NCI-H2227 (cell line): ENCODE measurements around the gene TRNAU1AP.
"Not testable (repeated sequence)": the region's sequence is repeated elsewhere in the genome, so short reads cannot be mapped to it uniquely, and the experiment has no call there.

Source experiments
- DNase-seq: peaks from one replicate; lab custom pipeline; 2025; ENCODE audit not compliant: unreplicated experiment; lab: John Stamatoyannopoulos, UW

The TRNAU1AP gene

DNA sequence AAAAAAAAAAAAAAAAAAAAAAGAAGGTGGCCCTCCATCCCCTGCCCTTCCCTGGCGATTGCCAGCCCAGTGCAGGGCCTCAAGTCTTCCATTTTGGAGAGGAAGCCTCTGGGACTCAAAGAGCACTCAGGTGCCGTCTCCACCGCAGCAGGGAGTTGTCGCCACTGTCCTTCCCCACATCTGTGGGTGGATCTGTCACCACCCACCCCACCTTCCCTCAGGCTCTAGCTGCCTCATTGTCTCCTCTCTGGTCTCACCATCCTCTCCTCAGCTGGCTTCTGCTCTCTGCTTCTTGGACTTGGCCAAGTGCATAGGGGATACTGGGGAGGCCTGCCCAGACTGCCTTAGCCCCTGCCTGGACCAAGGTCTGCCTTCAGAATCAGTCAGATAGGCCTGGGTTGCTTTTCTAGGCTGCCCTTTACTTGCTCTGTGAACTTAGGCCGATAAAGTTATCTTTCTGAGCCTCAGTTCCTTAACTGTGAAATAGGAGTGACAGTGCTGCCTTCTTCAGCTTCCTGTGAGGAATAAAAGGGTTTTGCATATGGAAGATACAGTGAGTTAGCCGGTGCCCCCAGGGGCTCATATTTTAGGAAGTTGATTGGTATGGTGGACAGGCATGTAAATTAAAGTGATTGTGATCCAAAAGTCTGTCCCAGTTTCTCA is 31.3 kb upstream of the TRNAU1AP start:
- no peak for DNase-seq

DNA sequence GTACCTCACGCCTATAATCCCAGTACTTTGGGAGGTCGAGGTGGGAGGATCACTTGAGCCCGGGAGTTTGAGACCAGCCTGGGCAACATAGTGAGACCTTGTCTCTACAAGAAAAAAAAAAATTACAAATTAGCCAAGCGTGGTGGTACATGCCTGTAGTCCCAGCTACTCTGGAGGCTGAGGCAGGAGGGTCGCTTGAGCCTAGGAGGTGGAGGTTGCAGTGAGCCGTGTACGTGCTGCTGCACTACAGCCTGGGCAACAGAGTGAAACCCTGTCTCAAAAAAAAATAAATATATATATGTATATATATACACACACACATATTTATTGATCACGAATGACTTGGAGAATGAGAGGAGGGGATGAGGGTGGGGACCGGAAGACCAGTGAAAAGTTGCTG is 30.3 kb upstream of the TRNAU1AP start:
- not testable (repeated sequence) for DNase-seq

- not testable (repeated sequence) for DNase-seq
Measured at GRCh38 chr1:28525002-28525642, 27.8 kb upstream of the TRNAU1AP start.

GRCh38 chr1:28526886-28527285 is 26.0 kb upstream of the TRNAU1AP start:
- DNase-seq: no peak

DNA sequence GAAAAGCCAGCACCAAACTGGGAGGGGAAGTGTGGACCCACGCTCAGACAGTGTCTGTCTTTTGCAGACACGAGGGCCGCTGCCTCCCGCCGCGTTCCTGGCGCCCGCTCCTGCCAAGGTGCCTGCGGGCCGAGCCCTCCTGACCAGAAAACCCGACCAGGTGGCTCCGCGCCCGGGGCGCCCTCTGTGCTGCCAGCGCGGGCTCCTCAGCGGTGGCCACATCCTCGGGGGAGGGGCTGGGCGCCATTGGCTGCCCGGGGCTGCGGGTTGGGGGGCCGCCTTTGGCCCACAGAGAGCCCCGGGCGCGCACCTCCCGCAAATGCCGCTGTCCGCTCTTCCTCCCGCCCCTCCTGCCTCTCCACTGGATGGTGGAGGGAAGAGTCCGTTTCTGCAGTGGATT is 22.4 kb upstream of the TRNAU1AP start:
- no peak for DNase-seq

- no peak for DNase-seq
Measured at GRCh38 chr1:28534671-28535070, 18.2 kb upstream of the TRNAU1AP start.

- no peak for DNase-seq
Measured at GRCh38 chr1:28535180-28535579, 17.7 kb upstream of the TRNAU1AP start.

DNA sequence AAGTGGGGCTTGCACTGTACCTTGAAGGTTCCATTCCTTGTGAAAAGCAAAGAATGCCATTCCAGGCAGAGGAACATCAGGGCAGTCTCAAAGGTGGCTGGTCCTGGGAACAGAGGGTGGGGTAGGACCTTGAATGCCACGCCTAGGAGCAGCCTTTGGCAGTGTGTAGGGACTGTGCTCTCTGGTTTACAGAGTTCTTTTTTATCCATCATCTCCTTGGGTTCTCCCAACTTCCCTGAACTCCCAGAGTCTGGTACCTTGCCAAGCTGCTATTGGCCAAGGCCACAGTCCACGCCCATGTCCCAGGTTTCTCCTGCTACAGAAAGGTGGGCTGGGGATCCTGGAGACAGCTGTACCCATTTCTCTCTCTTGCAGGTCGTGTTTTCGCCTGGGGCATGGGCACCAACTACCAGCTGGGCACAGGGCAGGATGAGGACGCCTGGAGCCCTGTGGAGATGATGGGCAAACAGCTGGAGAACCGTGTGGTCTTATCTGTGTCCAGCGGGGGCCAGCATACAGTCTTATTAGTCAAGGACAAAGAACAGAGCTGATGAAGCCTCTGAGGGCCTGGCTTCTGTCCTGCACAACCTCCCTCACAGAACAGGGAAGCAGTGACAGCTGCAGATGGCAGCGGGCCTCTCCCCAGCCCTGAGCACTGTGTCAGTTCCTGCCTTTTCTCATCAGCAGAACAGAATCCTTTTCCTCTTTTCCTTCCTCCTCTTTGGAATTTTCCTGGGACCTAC is 15.3 kb upstream of the TRNAU1AP start:
- DNase-seq: no peak

DNA sequence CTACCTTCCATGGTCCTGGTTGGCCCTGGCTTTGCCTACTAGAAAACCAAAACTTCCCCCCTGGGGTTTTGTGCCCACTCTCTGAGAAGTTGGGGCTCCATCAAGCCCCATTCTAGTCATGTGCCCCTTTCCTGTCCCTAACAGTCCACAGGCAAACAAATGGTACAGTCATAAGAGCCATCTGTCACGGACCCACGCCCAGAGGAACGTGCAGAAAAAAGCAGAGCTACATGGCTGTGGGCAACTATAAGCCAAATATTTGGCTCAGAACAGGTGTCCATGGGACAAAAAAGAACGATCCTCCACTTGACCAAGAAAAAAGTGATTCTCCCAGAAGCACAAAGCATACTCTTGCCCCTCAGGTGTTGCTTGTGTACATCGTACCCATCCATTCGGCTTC is 14.6 kb upstream of the TRNAU1AP start:
- no peak for DNase-seq

GRCh38 chr1:28540651-28541050 is 12.2 kb upstream of the TRNAU1AP start:
- no peak for DNase-seq

- not testable (repeated sequence) for DNase-seq
Measured at GRCh38 chr1:28541414-28542015, 11.4 kb upstream of the TRNAU1AP start.

DNA sequence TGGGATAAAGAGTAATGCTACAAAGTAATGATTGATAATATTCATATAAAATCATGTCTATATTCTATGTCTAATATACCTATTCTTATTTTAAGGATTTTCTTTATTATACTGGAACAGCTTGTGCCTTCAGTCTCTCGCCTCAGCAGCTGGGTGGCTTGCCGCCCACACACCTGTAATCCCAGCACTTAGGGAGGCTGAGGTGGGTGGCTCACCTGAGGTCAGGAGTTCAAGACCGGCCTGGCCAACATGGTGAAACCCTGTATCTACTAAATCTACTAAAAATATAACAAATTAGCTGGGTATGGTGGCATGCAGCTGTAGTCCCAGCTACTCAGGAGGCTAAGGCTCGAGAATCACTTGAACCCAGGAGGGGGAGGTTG is 7.6 kb upstream of the TRNAU1AP start:
- no peak for DNase-seq

DNA sequence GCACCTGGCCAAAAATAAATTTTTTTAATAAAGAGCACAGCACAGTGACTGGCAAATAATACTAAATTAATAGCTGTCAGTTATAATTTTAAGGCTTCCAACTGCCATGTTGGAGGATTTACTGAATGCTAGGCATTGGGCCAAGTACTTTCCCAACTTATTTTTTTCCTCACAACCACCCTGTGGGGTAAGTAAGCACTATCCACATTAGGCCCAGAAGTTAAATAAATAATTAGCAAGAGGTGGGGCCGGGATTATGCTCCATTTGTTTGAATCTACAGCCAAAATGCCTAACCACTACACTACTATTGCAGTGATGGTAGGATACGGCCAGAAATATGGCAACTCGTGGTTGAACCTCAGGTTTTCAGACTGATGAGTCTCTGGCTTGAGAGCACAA is 4.6 kb upstream of the TRNAU1AP start:
- DNase-seq: no peak

GRCh38 chr1:28551381-28551780 is 1.5 kb upstream of the TRNAU1AP start:
- DNase-seq: no peak

- no peak for DNase-seq
Measured at GRCh38 chr1:28560886-28561285, 8.0 kb downstream of the TRNAU1AP start.

DNA sequence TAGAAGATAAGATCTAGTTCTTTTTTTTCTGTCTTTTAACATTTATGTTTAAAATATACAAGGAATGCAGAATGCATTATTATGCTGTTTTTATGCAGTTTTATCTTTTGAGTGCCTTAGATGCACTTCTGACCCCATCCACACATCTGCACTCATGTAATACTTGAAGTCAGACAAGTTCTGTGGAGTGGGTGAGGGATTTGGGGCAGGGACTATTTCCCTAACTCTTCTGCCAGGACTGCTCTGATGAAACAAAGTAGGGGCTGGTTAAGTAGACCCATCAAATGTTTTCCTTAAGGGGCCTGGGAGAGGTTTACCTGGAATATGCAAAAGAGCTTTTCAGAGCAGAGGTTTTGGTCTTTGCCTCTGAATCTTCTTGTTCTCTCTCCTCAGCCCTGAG is 11.4 kb downstream of the TRNAU1AP start:
- DNase-seq: no peak

GRCh38 chr1:28565040-28565439 is 12.2 kb downstream of the TRNAU1AP start:
- no peak for DNase-seq

DNA sequence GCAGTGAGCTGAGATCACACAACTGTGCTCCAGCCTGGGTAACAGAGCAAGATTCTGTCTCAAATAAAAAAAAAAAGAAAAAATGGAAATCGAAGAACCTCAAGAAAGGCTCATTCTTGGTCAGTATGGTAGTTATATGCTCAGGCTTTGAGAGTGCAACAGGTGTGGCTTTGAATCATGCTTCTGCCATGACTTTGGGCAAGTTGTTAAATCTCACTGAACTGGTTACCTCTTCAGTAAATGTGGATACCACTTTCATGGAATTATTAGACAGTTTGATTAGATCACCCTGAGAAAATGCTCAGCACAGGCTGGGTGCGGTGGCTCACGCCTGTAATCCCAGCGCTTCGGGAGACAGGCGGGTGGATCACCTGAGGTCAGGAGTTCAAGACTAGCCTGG is 12.8 kb downstream of the TRNAU1AP start:
- DNase-seq: no peak

DNA sequence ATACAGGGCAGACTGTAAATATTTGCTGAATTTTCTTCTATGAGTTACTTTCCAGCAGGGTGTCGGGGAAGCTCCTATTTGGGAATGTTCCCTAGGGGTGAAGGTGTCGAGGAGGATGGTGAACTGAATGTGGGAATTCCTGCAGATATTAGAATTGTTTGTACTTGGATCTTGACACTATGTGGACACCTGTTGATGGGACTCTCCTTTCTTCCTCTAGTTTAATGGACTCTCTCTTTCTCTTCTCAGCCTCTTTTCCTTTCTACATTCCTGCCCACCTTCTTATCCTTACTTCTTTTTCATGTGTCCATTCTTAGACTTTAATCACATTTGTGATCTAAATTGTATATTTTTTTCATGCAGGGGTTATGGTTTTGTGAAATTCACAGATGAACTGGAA is 14.0 kb downstream of the TRNAU1AP start:
- DNase-seq: no peak

- DNase-seq: no peak
Measured at GRCh38 chr1:28571911-28572310, 19.0 kb downstream of the TRNAU1AP start.

DNA sequence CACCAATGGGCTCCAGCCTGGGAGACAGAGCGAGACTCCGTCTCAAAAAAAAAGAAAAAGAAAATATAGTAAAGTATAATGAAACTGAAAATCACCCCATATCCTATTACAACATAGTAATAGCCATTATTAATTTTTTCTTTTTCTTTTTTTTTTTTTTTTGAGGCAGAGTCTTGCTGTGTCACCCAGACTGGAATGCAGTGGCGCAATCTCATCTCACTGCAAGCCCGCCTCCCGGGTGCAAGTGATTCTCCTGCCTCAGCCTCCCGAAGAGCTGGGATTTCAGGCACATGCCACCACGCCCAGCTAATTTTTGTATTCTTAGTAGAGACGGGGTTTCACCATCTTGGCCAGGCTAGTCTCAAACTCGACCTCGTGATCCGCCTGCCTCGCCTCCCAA is 20.0 kb downstream of the TRNAU1AP start:
- not testable (repeated sequence) for DNase-seq

DNA sequence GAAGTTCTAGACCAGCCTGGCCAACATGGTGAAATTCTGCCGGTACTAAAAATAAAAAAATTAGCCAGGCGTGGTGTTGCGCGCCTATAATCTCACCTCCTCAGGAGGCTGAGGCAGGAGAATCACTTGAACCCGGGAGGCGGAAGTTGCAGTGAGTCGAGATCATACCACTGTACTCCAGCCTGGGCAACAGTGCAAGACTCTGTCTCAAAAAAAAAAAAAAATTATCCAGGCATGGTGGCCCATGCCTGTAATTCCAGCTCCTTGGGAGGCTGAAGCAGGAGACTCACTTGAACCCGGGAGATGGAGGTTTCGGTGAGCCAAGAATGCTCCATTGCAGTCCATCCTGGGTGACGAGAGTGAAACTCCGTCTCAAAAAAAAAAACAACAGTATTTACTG is 20.7 kb downstream of the TRNAU1AP start:
- no peak for DNase-seq
